ENCODE results near the gene CCL4.
A peak's percentile ranks its signal among the peaks of the same experiment; 100 is the strongest.
"Not testable (repeated sequence)": the region's sequence is repeated elsewhere in the genome, so short reads cannot be mapped to it uniquely, and the experiment has no call there.

Gene CCL4

DNA sequence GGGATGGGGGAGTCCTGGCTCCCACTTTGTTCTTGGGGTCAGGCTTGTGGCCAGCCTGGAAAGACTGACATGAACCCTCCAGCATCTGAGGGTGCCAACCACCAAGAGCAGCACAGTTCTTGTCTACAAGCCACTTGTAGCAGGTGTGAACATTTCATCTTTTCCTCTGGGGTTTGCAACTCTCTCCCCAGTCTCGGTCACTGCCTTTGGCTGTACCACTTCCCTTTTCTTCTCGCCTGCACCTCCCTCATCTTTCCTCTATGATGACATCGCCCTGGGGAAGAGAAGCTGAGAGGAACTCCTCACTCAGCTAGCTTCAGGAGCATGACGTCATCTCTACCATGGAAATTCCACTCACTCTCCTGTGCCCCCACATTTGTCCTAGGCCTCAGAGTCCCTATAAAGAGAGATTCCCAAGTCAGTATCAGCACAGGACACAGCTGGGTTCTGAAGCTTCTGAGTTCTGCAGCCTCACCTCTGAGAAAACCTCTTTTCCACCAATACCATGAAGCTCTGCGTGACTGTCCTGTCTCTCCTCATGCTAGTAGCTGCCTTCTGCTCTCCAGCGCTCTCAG, at the start of gene CCL4:
TSS of gene CCL4 (plus strand) at position 427 of the 575 bp plus-strand sequence. CDS start at position 506, 79 bp downstream.
- DNase-seq: peak in 1 of 51 donors; percentile 5

DNA sequence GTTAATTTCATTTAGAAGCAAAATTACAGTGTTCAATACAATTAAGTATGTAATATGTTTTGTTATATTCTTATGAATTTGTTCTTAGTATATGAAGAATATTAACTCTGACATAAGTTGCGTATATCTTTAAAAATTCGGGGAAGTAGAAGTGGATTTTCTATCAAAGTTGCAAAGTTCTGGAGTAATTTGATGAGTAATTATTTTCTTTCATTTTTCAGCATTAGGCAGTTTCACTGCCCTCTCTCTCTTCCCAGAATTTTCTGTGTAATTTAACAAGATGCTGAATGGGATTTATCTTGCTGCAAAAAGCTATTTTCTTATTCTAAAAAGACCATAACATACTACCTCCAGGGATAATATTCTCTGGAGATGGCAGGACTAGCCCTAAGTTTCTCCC, 48.5 kb upstream of the CCL4 start:
- no peak for DNase-seq

DNA sequence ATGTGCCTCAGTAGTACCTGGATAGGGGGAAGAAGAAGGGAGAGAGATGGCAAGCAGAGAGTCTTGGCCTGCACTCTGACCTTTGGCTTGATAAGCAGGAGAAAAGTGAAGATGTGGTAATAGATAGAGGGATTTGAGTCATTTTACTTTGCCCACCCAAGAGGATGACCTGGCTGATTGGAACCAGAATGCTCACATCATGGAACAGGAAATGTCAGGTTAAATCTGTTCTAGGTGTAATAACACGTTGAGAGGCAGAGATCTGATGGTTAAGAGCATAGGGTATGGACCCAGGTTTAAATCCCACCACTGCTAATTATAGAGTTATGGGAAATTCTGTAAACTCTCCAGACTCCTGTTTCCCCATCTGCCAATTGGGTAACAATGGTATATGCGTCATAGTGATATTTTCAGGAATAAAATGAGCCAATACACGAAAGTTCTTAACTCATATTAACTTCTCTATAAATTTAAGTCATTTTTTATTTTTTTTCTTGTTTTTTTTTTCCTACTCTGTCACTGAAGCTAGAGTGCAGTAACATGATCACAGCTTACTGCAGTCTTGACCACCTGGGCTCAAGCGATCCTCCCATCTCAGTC, 47.6 kb upstream of the CCL4 start:
- no peak for DNase-seq

DNA sequence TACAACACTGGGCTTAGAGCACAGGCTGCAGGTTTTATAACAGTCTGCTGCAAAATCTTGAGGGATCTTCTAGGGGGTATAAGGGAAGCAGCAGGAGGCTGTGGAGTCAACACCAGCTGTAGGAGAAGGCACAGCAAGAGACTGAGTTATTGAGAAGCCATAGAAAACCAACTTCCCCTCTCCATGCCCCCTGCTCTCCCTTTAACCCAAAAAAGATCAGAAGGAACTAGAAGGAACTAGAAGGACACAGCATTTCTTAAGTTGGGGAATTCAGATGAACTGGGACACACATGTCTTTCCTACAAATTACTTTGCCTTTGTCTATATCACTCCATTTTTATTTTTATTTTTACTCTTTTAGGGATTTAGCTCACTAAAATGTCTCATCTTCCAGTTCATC, 45.7 kb upstream of the CCL4 start:
- DNase-seq: no peak

DNA sequence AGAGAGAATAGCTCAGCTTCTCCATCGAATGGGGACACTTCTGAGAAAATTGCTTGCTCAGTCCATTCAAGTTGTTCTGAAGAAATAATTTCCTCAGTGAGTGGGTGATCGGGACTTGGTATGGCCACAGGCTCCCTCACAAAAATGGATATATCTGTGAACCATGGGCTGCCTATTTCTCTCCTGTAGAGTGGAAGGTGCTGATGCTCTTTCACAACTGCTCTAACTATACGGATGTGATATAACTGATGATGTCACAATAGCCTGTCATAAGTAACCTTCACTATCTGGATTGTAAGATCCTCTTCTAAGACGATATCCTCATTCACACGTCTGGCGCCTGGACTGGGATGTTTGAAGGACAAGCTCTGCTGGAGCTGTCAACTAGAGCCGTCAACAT, 44.2 kb upstream of the CCL4 start:
- no peak for DNase-seq

DNA sequence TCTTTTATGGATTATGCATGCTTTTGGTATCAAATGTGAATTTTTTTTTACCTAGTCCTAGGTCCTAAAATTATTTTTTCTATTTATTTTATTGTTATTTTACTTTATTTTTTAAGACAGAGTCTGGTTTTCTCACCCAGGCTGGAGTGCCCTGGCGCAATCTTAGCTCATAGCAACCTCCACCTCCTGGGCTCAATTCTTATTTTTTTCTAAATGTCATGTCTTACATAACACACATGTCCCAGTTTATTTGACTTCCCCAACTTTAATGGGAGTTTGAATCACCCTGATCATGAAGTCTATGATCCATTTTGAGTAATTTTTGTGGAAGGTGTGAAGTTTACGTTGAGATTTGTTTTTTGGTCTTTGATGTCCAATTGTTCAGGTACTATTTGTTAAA, 42.8 kb upstream of the CCL4 start:
- DNase-seq: no peak

DNA sequence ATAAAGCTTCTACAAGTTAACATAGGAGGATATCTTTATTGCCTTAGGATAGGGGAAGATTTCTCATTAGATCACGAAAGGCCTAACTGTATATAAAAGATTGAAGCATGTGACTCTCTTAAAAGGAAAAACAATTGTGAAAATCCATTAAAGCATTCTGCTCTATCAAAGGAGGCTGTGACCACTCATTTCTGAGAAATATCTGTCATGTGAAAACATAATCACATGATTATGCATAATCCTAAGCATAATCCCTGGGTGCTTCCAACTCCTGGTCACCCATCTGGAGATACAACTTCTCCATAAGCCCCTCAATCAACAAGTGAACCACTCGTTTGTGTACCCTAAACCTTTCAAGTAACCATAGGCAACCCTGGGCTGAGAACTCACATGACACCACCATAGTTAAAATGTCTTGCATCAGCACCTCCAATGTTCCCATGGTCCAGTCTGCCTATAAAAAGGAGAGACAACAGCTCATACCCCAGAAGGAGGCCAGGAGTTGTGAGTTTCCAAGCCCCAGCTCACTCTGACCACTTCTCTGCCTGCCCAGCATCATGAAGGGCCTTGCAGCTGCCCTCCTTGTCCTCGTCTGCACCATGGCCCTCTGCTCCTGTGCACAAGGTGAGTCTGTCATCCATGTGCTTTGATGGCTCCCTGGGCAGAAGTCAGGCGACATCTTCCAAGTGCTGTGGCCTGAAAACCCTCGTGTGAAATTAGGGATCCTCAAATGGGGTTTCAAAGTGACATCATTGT, 39.7 kb upstream of the CCL4 start, which contains the start of gene CCL18:
TSS of gene CCL18 (plus strand) at position 487 of the 756 bp plus-strand sequence. CDS start at position 558, 71 bp downstream.
- DNase-seq: no peak

DNA sequence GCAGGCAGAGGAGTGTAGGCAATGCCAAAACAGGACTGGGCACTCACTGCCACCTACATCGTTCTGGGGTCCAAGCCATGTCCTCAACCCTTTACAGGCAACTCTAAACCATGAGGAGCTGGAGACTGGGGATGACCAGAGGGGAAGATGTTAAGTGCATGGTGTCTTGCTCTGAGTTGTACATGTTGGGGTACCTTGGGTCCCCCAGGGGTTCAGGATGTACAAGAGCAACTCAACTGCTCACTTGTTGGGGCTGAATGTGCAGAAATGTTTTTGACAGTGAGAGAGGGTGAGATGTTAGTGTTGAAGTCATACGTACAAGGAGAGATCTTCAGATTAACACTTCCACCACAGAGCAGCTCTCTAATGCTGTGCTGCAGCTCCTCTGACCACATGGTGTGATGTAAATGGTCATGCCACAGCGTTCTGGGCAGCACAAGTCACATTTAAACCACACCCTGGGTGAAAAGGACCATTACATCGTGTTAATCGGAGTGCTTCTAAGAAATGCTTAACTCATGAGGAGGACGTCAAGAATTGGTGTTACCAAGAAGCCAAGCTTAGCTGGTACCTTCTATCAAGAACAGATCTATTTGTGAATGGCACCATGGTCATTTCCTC, 37.2 kb upstream of the CCL4 start:
- no peak for DNase-seq

DNA sequence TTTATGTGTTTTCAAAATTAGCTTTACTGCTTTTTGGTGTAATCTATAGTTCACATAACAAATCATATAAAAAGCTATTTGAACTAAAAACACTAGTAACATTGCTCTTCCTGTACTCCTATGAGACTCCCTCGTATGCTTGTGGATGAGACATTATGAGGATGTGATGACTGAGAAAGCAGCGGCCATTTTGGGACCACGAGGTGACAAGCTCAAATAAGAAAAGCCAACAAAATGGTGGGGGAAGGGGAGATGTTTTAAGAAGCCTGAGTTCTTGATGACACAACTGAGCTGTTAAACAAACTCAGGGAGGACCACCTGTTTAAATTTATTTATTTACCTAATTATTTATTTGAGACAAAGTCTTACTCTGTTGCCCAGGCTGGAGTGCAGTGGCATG, 35.1 kb upstream of the CCL4 start:
- DNase-seq: no peak

DNA sequence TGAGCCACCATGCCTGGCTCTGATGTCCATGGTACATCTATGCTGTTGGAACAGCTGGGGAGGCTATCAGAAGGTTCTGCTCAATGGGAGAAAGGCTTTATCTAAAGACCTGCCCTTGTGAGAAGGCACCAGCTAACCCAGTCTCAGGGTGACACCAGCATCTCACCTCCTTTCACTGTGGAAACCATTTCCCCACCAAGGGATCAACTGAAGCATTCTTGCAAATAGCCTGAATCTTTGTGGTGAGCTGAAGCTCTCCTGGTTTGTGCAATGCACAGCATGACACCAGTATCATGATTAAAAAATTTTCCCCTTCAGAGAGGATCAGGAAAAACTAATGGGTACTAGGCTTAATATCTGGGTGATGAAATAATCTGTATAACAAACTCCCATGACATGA, 34.5 kb upstream of the CCL4 start:
- DNase-seq: no peak

DNA sequence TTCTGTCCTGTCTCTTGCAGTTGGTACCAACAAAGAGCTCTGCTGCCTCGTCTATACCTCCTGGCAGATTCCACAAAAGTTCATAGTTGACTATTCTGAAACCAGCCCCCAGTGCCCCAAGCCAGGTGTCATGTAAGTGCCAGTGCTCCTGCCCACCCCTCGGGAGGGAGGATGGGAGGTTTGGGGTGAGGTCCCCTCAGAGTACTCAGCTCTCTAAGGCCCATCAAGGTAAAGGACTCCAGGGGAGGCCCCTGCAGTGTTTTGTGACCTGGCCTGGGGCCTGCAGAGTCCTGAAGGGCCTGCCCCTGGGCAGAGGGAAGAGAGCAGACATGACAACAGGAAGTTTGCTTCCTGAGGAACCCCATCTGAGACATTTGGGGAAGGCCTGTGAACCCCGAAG, 33.2 kb upstream of the CCL4 start:
- no peak for DNase-seq

DNA sequence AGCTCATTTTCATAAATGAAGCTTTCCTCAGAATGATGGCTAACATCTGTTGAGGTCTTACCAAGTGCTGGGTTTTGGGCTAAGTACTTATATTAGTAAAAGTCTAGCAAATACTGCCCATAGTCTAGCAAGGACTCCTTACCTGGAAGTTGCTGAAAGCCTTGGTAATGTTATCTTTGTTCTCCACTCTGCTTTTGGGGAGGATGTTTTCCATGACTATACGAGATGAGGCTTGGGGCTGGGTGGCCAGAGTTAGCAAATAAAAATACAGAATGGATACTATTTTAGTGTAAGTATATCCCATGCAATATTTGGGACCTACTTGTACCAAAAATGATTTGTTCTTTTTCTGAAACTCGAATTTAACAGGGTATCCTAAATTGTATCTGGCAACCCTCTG, 31.9 kb upstream of the CCL4 start:
- no peak for DNase-seq

DNA sequence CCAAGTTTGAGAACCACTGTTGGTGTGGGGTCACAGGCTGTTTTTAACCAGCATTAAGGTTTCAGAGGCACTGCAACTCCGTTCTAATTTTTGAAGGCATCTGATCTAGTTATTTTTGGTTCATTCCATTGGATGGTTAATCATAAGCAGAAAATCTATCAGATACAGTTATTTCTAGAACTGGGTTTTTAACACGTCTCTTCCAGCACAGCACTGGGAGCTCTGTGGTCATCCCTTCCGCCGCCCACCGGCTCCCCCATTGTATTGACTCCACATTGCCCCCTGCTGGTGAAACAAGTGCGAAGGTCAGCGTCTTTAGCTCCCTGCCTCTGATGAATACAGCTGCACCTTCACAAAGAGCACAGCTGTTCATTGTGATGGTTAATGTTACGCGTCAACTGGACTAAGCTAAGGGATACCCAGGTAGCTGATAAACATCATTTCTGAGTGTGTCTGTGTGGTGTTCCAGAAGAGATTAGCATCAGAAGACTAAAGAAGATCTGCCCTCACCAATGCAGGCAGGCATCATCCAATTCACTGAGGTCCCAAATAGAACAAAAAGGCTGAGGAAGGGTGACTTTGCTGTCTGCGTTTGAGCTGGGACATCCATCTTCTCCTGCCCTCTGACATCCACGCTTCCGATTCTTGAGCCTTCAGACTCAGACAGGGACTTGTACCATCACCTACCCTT, 31.1 kb upstream of the CCL4 start:
- peak in 10 of 51 donors; percentile 1 to 27 (median 5) for DNase-seq

DNA sequence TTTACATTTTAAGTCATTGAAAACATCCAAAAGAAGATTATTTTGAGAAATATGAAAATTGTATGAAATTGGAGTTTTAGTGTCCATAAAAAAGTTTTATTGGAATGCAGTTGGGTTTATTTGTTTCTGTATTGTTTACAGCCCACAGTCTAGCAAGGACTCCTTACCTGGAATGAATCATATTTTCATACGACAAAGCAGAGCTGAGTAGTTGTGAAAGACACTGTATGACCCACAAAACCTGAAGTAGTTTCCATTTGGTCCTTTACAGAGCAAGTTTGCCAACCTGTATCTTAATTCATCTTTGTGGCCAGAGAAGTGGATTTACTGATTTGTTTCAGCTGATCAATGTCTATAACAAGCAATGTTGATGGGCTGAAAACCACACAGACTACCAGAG, 29.3 kb upstream of the CCL4 start:
- no peak for DNase-seq

DNA sequence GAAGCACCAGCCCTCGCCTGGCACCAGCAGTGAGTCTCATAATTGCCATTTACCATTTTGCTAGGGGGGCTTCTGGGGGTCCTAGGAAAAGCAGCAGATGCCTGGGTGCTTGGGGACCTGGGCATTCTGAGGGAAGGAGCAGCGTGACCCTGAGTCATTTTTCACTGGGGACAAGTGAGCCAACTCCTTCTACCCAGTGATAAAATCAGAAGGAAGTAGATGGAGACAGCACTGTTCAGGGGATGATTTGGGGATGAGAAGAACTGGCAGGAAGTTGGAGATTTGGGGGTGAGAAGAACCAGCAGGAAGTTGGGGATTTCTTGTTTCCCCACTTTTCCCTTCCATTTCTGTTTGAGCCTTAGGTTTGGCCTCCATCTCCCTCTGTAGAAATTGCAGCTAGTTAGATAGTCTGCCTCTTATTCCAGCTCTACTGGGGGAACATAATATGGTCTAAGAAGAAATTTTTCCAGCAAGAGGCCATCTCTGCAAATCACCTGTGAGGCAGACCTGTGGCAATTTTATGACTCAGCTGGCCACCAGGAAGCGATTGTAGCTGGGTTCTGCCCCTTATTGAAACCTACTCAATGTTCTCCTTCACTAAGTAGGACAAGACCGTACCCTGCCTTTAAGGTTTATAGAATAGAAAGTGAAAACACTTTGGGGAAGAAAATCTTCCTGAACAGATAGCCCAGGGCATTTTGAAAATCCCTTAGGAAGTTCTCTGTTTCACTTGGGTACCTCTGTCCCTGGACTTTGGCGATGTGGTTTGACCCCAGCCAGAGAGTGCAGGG, 21.8 kb upstream of the CCL4 start:
- not testable (repeated sequence) for DNase-seq

DNA sequence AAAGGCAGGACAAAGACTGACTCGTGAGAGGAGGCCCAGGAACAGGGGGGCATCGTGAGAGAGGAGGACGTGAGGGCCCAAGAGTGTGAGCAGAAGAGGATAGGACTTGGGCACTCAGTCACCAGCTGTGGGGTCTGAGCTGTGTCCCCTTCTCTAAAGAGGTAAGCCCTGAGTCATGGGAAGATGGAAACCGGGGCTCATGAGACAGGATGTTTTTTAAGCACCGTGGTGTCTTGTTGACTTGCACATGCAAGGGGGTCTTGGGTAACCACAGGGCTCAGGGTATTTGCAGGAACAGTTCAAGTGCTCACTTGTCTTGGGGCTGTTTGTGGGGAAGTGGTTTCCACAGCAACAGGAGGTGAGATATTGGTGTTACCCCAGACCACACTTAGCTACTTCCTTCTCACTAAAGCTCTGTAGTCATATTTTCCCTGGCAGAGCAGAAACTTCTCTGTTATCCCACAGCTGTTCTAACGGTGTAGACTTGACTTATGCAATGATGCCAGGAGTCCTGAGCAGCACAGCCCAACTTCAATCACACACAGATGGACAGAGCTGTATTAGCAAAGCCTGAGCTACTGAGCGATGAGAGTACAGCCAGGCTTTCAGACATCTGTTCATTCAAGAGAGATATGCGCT, 21.0 kb upstream of the CCL4 start:
- DNase-seq: not testable (repeated sequence)

DNA sequence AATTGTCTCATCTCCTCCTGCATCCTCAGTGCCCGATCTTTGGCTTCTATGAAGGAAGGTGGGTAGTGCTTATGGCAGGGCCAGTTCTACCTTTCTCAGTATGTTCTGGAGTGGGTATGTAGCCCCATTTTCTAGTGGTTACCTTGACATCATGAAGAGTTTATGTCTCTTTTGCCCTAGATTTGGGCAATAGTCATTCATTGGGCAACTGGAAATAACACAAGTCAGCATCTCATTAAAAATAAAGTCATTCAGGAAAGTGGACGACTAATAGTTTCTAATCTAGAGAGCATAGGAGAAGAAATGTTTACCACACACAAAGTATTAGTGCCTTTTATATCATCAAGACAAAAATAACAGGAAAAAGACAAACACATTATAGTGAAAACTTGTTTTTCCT, 19.9 kb upstream of the CCL4 start:
- not testable (repeated sequence) for DNase-seq

DNA sequence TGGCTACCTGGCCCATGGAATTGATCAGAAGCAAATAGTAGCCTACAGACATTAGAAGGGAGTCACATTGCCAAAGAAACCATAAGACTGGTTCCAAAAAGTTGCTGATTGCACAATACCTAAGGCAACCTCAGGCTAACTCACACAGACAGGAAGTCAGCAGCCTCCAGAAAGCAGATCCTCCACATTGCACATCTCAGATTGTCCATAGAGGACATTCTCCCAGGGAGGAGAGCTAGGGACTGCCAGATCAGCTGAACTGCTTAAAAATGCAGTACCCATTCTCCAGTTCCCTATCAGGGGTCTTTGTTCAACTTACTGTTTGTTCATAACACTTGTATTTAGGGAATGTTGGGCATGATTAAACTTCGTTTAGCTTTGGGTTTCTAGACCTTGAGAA, 17.9 kb upstream of the CCL4 start:
- peak in 1 of 51 donors; percentile 5 for DNase-seq

DNA sequence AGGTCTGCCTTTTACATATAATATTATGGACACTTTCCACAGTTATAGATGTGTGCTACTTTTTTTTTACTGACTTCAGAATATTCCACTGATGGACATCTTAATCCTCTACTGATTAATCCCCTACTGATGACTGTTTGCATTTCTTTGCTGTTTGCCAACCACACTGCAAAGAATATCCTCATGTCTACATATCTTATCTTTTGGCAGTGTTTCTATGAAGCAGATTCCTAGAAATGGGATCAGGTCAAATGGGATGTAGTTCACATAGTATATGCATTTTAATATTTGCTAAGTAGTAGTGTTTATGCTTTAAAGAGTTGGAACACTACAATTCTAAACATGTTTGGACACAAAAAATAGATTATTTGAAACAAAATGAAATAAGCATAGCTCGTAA, 16.8 kb upstream of the CCL4 start:
- no peak for DNase-seq

DNA sequence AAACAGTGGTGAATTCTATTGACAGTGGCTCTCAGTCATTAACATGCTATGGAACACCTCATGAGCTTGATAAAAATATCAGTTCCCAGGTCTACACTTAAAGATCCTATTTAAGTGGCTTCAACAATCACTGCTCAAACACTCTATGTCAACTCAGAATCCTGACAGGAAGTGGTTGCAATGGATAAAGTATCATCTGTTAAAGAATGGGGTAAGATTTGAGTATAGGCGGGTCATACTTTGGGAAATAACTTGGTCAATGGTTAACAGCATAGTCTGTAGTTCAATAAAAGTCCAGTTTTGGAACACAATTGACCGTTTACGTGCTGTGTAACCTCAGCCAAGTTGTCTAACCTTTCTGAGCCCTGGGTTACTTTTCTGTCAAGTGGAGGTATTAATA, 16.2 kb upstream of the CCL4 start:
- DNase-seq: not testable (repeated sequence)

Measured in hypothalamus (tissue), 51 donors.